Measurements from ENCODE around the gene SLC25A33.
"Not testable (repeated sequence)": the region's sequence is repeated elsewhere in the genome, so short reads cannot be mapped to it uniquely, and the experiment has no call there.

SLC25A33 gene

DNA sequence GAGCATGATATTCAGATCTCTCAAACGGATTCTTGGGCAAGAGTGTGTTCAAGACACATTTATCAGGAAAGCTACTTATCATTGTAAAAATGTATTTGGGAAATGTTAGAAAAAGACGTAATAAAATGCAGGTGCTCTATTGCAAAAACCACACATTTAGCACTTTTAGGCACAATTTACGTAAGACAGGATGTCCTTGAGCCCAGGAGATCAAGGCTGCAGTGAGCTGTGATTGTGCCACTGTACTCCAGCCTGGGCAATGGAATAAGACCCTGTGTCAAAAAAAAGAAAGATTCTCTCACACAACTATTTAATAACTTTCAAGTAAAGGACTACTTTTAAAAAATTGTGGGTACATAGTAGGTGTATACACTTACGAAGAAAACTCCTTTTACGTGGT, 18.4 kb downstream of the SLC25A33 start:
- TF ChIP-seq, protein P1, sequence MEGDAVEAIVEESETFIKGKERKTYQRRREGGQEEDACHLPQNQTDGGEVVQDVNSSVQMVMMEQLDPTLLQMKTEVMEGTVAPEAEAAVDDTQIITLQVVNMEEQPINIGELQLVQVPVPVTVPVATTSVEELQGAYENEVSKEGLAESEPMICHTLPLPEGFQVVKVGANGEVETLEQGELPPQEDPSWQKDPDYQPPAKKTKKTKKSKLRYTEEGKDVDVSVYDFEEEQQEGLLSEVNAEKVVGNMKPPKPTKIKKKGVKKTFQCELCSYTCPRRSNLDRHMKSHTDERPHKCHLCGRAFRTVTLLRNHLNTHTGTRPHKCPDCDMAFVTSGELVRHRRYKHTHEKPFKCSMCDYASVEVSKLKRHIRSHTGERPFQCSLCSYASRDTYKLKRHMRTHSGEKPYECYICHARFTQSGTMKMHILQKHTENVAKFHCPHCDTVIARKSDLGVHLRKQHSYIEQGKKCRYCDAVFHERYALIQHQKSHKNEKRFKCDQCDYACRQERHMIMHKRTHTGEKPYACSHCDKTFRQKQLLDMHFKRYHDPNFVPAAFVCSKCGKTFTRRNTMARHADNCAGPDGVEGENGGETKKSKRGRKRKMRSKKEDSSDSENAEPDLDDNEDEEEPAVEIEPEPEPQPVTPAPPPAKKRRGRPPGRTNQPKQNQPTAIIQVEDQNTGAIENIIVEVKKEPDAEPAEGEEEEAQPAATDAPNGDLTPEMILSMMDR (conservative IDR thresholded peaks at IDR 0.05; ENCODE audit: low read depth, low read length): no peak
- H3K4me3 ChIP-seq (ENCODE audit: low read length): no peak overlapping the region
- DNase-seq (ENCODE audit: low read depth): no peak

DNA sequence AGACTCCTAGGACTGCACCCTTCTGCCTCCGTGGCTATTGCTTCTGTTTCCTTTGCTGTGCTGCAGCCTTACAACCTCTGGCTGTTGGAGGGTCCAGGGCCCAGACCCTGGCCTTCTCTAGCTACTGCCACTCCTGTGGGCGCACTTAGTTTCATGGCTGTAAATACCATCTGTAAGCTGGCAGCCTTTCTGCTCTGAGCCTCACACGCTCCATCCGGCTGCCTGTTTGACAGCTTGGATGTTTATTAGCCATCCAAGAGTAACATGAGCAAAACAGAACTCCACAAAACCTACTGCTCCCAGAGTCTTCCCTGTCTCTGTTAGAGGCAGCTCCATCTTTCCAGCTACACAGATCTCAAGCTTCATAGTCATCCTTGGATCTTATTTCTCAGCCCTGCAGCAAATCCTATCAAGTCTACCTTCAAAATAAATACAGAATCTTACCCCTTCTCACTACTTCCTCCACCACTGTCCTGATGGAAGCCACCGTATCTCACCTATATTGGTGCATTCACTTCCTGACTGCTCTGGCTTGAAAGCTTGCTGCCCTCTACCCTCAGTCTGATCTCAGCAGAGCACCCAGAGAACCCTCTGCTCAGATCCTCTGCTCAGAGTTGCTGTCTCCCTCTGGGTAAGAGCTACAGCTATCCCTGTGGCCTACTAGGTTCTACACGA, 19.1 kb downstream of the SLC25A33 start:
- DNase-seq (ENCODE audit: low read depth): no peak
- TF ChIP-seq, protein P1 (conservative IDR thresholded peaks at IDR 0.05; ENCODE audit: low read depth, low read length): no peak
- no peak overlapping the region for H3K4me3 ChIP-seq (ENCODE audit: low read length)

DNA sequence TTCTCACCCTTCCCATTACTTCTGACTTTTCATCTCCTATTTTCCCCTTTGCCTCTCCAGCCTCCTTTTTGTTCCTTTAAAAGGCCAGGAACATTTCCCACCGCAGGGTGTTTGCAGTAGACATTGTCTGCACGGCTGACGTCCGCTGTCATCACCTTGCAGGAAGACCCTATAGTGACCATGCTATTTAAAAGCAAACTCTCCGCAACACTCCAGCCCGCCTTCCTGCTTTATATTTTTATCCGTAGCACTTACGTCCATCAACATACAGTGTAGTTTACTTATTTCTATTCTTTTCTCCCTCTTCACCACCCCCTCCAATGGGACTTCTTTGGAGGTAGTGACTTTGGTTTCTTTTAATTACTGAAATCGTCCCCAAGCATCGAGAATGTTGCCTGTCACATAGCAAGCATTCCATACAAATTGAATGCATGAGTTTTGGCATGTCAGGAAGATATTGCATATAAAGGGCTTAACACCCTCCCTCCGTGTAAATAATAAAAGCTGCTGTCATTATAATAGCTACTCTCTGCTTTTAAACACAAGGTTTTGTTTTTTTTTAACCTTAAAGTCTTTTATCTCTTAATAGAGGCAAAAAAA, 19.8 kb downstream of the SLC25A33 start:
- DNase-seq (ENCODE audit: low read depth): no peak
- TF ChIP-seq, protein P1 (conservative IDR thresholded peaks at IDR 0.05; ENCODE audit: low read depth, low read length): no peak
- H3K4me3 ChIP-seq (ENCODE audit: low read length): no peak overlapping the region

DNA sequence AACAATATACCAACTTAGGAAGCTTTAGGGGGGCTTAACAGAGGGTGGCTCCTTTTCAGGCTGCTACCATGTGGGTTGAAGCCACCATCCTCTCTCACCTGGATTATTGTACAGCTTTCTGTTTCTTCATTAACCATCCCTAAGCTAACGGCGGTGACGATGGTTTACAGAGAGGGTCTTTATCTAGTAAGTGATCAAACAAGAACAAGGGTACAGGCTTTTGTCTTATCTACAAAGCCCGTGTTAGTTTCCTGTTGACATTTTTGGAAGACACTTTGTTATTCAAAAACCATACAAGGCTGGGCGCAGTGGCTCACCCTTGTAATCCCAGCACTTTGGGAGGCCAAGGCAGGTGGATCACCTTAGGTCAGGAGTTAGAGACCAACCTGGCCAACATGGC, 20.4 kb downstream of the SLC25A33 start:
- H3K4me3 ChIP-seq (ENCODE audit: low read length): no peak overlapping the region
- TF ChIP-seq, protein P1 (conservative IDR thresholded peaks at IDR 0.05; ENCODE audit: low read depth, low read length): no peak
- DNase-seq (ENCODE audit: low read depth): no peak

DNA sequence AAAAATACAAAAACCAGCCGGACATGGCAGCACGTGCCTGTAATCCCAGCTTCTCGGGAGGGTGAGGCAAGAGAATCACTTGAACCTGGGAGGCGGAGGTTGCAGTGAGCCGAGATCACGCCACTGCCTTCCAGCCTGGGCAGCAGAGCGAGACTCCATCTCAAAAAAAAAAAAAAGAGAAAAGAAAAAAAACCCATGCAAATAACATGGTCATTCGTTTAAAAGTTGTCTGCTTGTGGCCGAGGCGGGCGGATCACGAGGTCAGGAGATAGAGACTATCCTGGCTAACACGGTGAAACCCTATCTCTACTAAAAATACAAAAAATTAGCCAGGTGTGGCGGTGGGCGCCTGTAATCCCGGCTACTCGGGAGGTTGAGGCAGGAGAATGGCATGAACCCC, 20.8 kb downstream of the SLC25A33 start:
- H3K4me3 ChIP-seq (ENCODE audit: low read length); DNase-seq (ENCODE audit: low read depth): not testable (repeated sequence)

DNA sequence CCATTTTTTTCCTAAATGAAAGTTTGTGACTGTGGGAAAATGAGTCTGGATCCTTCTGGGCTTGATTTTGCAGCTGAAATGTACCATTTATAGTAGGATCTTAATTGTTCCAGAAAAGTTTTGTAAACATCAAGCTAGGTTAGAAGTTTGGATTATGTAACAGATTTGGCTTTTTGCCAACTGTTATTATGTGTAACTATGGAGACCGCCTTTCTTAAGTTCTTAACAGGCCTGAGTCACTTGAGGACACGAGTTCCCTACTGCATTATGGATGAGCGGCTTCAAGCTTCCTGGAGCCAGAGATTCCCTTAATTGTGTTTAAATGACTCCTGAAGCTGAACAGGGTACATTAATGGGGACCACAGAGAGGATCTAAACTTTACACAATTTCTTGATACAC, 22.2 kb downstream of the SLC25A33 start:
- peak; percentile 98 for DNase-seq (ENCODE audit: low read depth)
- TF ChIP-seq, protein P1 (conservative IDR thresholded peaks at IDR 0.05; ENCODE audit: low read depth, low read length): no peak
- no peak overlapping the region for H3K4me3 ChIP-seq (ENCODE audit: low read length)

DNA sequence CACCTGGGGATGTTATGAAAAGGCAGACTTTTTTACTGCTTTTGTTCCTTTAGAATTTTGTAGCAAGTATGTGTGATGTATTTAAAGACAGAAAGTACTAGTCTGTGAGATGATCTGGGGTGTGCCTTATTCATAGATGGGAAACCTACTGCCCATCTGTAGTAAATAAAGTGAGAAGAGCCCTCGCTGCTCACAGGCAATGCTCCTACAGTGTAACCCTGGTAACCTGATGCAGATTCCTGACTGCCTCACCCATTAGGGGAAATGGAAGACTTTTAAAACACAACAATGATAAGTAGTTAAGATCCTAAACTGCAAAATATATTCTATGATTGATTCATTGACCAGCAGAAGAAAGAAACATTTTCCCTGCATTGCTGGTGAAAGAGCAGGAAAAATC, 30.0 kb downstream of the SLC25A33 start:
- no peak overlapping the region for H3K4me3 ChIP-seq (ENCODE audit: low read length)
- no peak for DNase-seq (ENCODE audit: low read depth)
- TF ChIP-seq, protein P1 (conservative IDR thresholded peaks at IDR 0.05; ENCODE audit: low read depth, low read length): no peak

DNA sequence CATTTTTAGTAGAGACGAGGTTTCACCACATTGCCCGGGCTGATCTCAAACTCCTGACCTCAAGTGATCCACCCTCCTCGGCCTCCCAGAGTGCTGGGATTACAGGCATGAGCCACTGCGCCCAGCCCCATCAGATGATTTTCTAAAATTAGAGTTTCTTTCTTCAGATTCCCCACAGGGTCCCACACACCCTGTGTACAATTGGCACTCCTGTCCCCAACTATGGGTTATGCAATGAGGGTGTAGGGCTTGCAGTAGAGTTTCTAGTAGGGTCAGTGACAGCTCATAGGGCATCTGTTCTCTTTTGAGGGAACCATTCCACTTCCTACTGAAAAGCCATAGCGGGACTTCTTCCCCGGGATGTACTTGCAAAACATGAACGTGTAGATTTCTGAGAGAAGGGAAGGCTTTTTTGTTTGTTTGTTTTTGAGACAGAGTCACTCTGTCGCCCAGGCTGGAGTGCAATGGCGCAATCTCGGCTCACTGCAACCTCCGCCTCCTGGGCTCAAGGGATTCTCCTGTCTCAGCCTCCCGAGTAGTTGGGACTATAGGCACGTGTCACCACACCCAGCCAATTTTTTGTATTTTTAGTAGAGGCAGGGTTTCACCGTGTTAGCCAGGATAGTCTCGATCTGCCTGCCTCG, 31.7 kb downstream of the SLC25A33 start:
- DNase-seq (ENCODE audit: low read depth); H3K4me3 ChIP-seq (ENCODE audit: low read length): not testable (repeated sequence)

Data from retinal pigment epithelial cell (primary cell).